Upper lobe of left lung (tissue), 6 donors: Measurements from ENCODE around the gene KLHL29. TPM values are rescaled to one million over a fixed set of nuclear protein-coding genes. Genes with fewer than 3 reads are reported as not detected.
A peak's percentile ranks its signal among the peaks of the same experiment; 100 is the strongest.

Source experiments
- ATAC-seq, 2 donors: fragments of 200-7000 bp; cut with Tn5 transposase; one replicate each; pipeline ENCODE4 v1.9.1; 2022; ENCODE audit warnings: mild to moderate bottlenecking in 2 of 2, moderate library complexity in 2 of 2; ENCODE audit not compliant: low FRiP score in 2 of 2
- DNase-seq, 2 donors: peaks; one replicate each; pipeline ENCODE4 v3.0.0-alpha.2; 2019 to 2020
- H3K27ac ChIP-seq, 4 donors: fragments of 200-600 bp; sonication (generic); one replicate each; pipeline ENCODE4 v1.5.1; 2016 to 2019
- H3K27me3 ChIP-seq, 4 donors: fragments of 200-600 bp; sonication (generic); one replicate each; pipeline ENCODE4 v1.5.1; 2017 to 2019
- H3K36me3 ChIP-seq, 4 donors: fragments of 200-600 bp; sonication (generic); one replicate each; pipeline ENCODE4 v1.5.1; 2016 to 2019
- H3K4me1 ChIP-seq, 4 donors: fragments of 200-600 bp; sonication (generic); one replicate each; pipeline ENCODE4 v1.5.1; 2018 to 2019
- H3K4me3 ChIP-seq, 4 donors: fragments of 200-600 bp; sonication (generic); one replicate each; pipeline ENCODE4 v1.5.1; 2017 to 2019; ENCODE audit warnings: mild to moderate bottlenecking in 2 of 4, moderate library complexity in 1 of 4
- H3K9me3 ChIP-seq, 4 donors: fragments of 200-600 bp; sonication (generic); one replicate each; pipeline ENCODE4 v1.5.1; 2018 to 2019
- CTCF ChIP-seq, 6 experiments: fragments of 450-650 bp in 4 of 6; fragments of 200-600 bp in 2 of 6; sonication (generic) in 2 of 6; IDR thresholded peaks; one replicate each; pipeline ENCODE4 v1.5.1; 2016 to 2019; ENCODE audit warnings: antibody characterized with exemption in 6 of 6
- EP300 ChIP-seq, 4 donors: sonication (generic); formaldehyde crosslinking; IDR thresholded peaks; one replicate each; pipeline ENCODE4 v1.5.1; 2017; ENCODE audit warnings: antibody characterized with exemption in 4 of 4, control low read depth in 2 of 4
- POLR2A ChIP-seq, 4 donors: fragments of 450-650 bp; IDR thresholded peaks; one replicate each; pipeline ENCODE4 v1.5.1; 2016 to 2017; ENCODE audit warnings: antibody characterized with exemption in 4 of 4, mild to moderate bottlenecking in 2 of 4
- POLR2AphosphoS5 ChIP-seq, 2 donors: sonication (generic); formaldehyde crosslinking; IDR thresholded peaks; one replicate each; pipeline ENCODE4 v1.5.1; 2017; ENCODE audit warnings: antibody characterized with exemption in 2 of 2
- WGBS, 2 donors: methylation state at CpG; one replicate each; pipeline ENCODE4 v1.1.5; 2017 to 2018; 5-methylcytosine and 5-hydroxymethylcytosine counted together
- total RNA-seq, 6 donors: library from RNA; depleted of rRNA in 4 of 6; stranded (reverse); fragments of >200 nt in 4 of 6; gene quantifications; one replicate each; pipeline versions ENCODE4 v1.1.0 to v1.2.1, GENCODE V29; 2016 to 2021
- donor health status: DM: no; HTN: no; CAD: no; lungs with moderate emphysema.
- donor health status: DM: no; HTN: yes; CAD: no; lungs with severe emphysema.

The KLHL29 gene
- total RNA-seq, 6 donors from 2014 or later = 8.6 to 34.4 (median 18.2) TPM

GRCh38 chr2:23493846-23494245 lies 108.9 kb downstream of the KLHL29 start:
- no peaks in the 10 kb centered on the region for H3K27me3 ChIP-seq
- ATAC-seq = no peak
- TF ChIP-seq POLR2AphosphoS5 (IDR thresholded peaks at IDR 0.05) = no peak
- no peak for TF ChIP-seq POLR2A (IDR thresholded peaks at IDR 0.05)
- TF ChIP-seq EP300 (IDR thresholded peaks at IDR 0.05) = no peak
- no peak for TF ChIP-seq CTCF (IDR thresholded peaks at IDR 0.05)
- H3K4me1 ChIP-seq = peaks cover 3 to 16% (median 6%) of the 10 kb centered on the region in 4 donors
- H3K36me3 ChIP-seq = no peaks in the 10 kb centered on the region
- no peak overlapping the region for H3K27ac ChIP-seq
- WGBS, 2 donors = 83 to 86% methylated on average over 4 of the region's 4 CpGs
- no peak for DNase-seq
- no peaks in the 10 kb centered on the region for H3K9me3 ChIP-seq
- H3K4me3 ChIP-seq = no peak overlapping the region

- WGBS, 2 donors = 62 to 77% methylated on average over 8 of the region's 8 CpGs
These were observed 109.3 kb downstream of the KLHL29 start for GRCh38 chr2:23494286-23494685.

GRCh38 chr2:23495661-23496114 lies 110.7 kb downstream of the KLHL29 start:
- H3K27ac ChIP-seq = no peak overlapping the region
- WGBS, 2 donors = 87 to 88% methylated on average over 19 of the region's 19 CpGs
- no peak for ATAC-seq

More at GRCh38 chr2:23494286-23494685, 109.3 kb downstream of the KLHL29 start:
- no peaks in the 10 kb centered on the region for H3K36me3 ChIP-seq
- no peaks in the 10 kb centered on the region for H3K27me3 ChIP-seq
- no peak for TF ChIP-seq CTCF (IDR thresholded peaks at IDR 0.05)
- TF ChIP-seq EP300 (IDR thresholded peaks at IDR 0.05) = no peak
- TF ChIP-seq POLR2AphosphoS5 (IDR thresholded peaks at IDR 0.05) = no peak
- TF ChIP-seq POLR2A (IDR thresholded peaks at IDR 0.05) = no peak
- no peak overlapping the region for H3K27ac ChIP-seq
- H3K4me3 ChIP-seq = no peak overlapping the region
- no peaks in the 10 kb centered on the region for H3K9me3 ChIP-seq
- DNase-seq (no peak), ATAC-seq (no peak)
- peaks cover 3 to 20% (median 10%) of the 10 kb centered on the region in 4 donors for H3K4me1 ChIP-seq

GRCh38 chr2:23496456-23496855 lies 111.5 kb downstream of the KLHL29 start:
- no peak for ATAC-seq
- no peak overlapping the region for H3K27ac ChIP-seq
- H3K36me3 ChIP-seq = no peaks in the 10 kb centered on the region
- H3K9me3 ChIP-seq = no peaks in the 10 kb centered on the region
- no peak for DNase-seq
- TF ChIP-seq POLR2AphosphoS5 (IDR thresholded peaks at IDR 0.05) (no peak), CTCF (IDR thresholded peaks at IDR 0.05) (no peak), EP300 (IDR thresholded peaks at IDR 0.05) (no peak), POLR2A (IDR thresholded peaks at IDR 0.05) (no peak)
- peaks cover 3 to 21% (median 11%) of the 10 kb centered on the region in 4 donors for H3K4me1 ChIP-seq
- no peak overlapping the region for H3K4me3 ChIP-seq
- WGBS, 2 donors = 74 to 78% methylated on average over 3 to 5 of the region's 5 CpGs
- H3K27me3 ChIP-seq = no peaks in the 10 kb centered on the region

More at GRCh38 chr2:23495661-23496114, 110.7 kb downstream of the KLHL29 start:
- H3K27me3 ChIP-seq = no peaks in the 10 kb centered on the region
- peaks cover 3 to 21% (median 11%) of the 10 kb centered on the region in 4 donors for H3K4me1 ChIP-seq
- no peaks in the 10 kb centered on the region for H3K36me3 ChIP-seq
- H3K4me3 ChIP-seq = no peak overlapping the region
- DNase-seq = peak in 1 of 2 donors; percentile 63
- no peak for TF ChIP-seq CTCF (IDR thresholded peaks at IDR 0.05)
- TF ChIP-seq POLR2AphosphoS5 (IDR thresholded peaks at IDR 0.05) = no peak
- no peak for TF ChIP-seq POLR2A (IDR thresholded peaks at IDR 0.05)
- no peak for TF ChIP-seq EP300 (IDR thresholded peaks at IDR 0.05)
- no peaks in the 10 kb centered on the region for H3K9me3 ChIP-seq

- H3K4me1 ChIP-seq = peaks cover 3 to 21% (median 11%) of the 10 kb centered on the region in 4 donors
- H3K4me3 ChIP-seq = no peak overlapping the region
- H3K36me3 ChIP-seq = no peaks in the 10 kb centered on the region
- no peaks in the 10 kb centered on the region for H3K27me3 ChIP-seq
- H3K27ac ChIP-seq = no peak overlapping the region
- no peaks in the 10 kb centered on the region for H3K9me3 ChIP-seq
- ATAC-seq (no peak), DNase-seq (no peak)
- 57 to 58% methylated on average over 7 of the region's 7 CpGs for WGBS, 2 donors
- TF ChIP-seq POLR2AphosphoS5 (IDR thresholded peaks at IDR 0.05) (no peak), CTCF (IDR thresholded peaks at IDR 0.05) (no peak), POLR2A (IDR thresholded peaks at IDR 0.05) (no peak), EP300 (IDR thresholded peaks at IDR 0.05) (no peak)
These were observed 112.1 kb downstream of the KLHL29 start for GRCh38 chr2:23497063-23497462.
